NCI-H1694 (cell line): ENCODE measurements around the gene HOXD4.
A peak's percentile ranks its signal among the peaks of the same experiment; 100 is the strongest.

ENCODE experiments used
- DNase-seq: peaks from one replicate; lab custom pipeline; 2025; lab: John Stamatoyannopoulos, UW

The HOXD4 gene

DNA sequence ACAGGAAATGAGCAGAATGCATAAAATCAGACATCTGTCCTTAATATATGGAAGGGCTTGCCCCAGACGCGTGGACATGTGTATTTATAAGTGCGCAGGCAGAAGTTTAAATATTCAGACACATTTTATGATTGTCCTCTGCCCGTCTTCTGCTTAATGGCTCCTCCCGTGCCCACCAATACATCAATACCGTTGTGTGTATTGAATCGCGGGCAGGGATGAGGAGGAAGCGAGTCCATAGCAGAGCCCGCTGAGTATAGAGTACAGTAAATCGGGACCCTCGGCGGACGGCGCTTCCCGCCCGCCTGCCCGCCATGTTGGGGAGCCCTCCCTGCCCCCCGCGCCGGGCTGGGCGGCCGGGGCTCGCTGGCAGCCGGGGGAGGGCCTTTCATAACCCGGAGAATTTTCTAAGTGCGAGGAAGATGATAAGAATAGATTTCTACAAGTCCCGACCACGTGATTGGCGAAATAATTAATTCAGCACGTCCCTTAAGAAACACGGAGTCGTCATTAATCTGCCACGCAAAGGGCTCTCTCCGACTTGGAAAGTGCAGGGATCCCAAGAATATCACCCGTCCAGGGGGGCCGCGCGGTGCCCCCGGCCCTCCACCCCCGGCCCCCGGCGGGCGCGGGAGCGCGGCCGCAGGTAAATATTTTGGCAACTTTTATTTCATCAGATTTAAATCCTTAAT is 5.6 kb downstream of the HOXD4 start, which contains the start of gene HOXD3:
HOXD3 (plus strand) TSS at position 501 of the 692 bp plus-strand sequence. CDS start 11,808 bp downstream, outside the sequence.
- DNase-seq, result no peak

- peak; percentile 22 for DNase-seq
These were observed 6.3 kb downstream of the HOXD4 start for GRCh38 chr2:176157499-176158185.

- peak; percentile 29 for DNase-seq
These were observed 6.8 kb downstream of the HOXD4 start for GRCh38 chr2:176158186-176158591.

- peak; percentile 33 for DNase-seq
These were observed 7.7 kb downstream of the HOXD4 start for GRCh38 chr2:176158855-176159662.

DNA sequence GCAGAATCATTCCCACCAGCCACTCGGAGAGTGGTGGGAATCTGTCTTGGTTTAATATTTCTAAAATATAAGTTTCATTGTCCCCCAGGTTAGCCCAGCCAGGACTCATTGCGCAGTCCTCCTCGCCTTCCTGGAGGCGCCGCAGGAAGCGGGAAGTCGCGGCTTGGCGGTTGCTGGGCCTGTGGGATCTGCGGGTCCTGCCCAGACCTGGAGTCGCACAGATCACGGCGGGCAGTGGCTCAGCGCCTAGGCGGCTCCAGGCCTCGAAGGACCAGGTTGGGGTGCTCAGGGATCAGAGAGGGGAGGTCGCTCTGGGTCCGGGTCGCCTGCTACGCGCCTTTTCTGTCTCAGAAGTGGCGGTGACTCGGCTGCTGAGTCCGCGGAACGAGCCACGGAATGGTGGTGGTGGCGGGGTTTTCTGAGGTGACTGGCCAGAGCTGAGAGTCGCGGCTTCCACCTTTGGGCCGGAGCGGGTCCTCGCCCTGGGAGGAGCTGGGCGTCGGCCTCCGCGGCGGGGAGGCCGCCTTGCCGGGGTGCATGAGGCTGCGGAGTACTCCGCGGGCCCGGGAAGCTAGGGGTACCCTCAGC is 8.4 kb downstream of the HOXD4 start:
- DNase-seq, result no peak

- DNase-seq, result no peak
These were observed 9.1 kb downstream of the HOXD4 start for GRCh38 chr2:176160251-176160985.

- DNase-seq, result no peak
These were observed 9.9 kb downstream of the HOXD4 start for GRCh38 chr2:176160986-176161824.

DNA sequence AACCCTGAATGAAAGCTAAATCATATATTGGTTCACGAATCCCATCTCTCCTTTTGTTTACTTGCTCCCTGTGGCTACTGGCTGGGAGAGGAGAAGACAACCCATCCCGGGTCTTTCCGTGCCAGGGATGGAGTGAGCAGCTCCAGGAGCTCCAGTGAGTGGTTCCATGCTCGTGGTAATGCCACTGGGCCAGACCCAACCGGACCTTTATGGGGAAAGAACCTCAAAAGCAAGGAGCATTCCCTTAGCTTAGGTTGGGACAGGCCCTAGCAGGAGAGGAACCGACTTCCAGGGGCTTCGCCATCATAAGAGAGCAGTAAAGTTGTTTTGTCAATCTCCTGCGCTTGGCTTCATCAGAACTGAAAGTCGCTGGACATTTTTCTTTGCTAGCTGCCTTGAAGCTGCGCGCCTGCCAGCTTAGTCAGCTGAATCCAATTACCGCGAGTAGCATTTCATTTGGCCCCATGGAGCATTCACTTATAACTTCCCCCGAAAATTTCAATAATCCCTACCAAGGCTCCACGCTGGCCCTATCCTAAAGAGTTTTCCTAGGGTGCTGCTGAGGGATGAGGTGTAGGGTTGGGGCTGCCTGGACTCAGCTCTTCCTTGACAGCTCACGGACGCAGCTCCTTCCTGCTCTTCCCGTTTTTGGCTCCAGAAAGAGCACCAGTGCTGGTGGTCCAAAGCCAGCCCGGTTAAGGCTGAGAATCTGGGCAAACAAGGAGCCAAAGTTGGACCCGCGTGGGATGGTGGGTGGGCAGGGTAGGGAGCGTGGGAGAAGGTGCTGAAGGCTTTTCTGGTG is 10.7 kb downstream of the HOXD4 start:
- no peak for DNase-seq

DNA sequence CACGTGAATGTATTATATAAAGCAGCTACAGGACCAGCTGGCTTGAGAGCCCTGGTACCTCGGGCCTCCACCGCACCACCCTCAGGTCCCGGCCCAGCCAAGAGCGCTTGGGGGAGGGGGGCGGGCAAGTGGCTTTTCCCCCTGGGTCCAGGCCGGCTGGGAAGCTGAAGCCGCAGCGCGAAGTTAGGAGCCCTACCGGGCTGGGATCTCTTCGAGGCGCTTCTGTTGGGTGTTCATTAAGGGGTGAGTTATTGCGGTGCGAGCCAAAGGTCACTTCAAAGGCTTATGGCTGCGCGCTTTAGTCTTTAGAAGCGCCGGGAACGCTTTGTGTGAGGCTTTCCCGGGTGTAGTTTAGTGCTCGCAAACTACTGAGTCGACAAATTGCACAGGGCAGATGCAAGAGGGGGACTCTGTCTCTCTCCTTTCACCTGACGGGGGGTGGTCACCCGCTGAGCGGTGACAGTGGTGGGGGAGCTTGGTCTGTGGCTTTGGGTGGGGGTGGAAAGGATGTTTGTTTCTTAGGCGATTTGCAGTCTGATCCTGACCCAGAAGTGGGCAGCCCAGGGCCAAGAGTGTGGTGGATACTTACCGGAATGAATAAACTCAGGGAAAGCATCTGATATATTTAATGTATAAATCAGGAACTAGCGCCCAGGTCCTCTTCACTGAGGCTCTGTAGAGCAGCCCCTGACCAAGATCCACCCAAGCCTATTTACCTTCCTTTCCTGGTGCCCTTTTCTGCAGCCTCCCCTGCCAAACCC is 11.7 kb downstream of the HOXD4 start:
- no peak for DNase-seq

DNA sequence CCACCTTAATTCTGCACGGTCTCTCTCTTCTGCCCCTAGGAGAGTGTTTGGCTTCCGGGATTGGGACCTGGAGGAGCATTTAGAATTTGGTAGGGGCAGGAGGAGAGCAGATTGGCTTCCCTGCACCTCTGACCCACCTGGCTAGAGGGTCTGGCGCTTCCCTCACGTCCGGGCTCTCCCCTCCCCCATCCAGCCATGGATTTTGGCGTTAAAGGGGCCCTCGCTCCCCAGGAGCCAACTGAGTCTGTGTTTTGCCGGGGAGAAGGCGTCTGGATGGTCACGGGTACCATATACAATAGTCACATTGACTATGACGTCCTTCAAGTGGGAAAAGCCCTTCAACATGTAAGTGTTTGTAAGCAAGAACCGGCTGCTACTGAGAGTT is 12.3 kb downstream of the HOXD4 start:
- DNase-seq, result no peak

DNA sequence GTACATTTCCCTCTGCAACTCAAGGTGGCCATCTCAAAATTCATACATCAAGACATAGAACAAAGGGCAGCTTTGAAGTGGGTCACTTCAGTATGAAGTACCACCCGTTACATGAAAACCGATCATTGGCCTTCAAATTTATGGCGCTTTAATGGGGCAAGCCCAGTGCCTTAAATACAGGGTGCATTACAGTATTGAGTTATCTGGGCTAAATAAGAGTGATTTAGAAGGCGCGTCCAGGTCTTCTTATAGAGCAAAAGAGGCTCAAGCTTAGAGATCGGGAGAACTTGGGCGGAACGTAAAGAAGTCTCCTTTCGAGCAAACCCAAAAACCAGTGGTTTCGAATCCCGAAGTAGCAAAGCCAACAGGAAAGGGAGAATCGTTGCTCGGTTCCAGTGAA is 12.9 kb downstream of the HOXD4 start:
- DNase-seq, result no peak

DNA sequence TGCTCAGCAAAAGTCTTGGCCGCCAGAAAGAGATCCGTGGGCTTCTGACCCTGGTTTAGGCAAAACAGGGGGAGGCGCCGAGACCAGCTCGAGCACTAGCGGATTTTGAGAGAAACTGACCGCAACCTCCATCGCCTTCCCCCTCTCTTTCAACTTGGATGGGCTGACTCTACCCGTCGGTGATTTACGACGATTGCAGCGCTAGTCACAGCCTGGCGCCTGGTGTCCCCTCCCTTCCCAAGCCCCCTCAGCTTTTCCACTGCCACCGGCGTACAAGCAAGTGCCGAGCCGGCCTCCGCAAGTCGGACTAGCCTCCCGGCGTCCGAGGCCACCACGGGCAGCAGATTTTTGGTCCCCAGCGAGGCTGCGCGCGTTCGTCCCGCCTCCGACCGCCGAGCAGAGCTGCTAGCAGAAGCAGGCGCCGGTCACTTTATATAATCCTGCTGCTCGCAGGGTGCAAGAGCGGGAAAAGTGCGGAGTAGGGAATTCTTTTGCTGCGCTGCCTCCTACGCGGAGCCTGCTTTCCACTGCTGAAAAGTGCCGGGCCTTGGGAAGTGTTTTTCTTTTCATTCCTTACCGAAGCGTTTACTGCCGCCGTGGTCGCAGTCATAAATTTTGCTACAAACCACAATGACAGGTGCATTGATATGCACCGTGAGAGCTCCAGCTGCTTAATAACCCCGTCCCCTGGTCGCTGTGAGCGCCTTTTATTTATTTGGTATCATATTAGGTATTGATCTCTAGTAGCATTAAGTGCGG is 13.4 kb downstream of the HOXD4 start:
- DNase-seq, result no peak

DNA sequence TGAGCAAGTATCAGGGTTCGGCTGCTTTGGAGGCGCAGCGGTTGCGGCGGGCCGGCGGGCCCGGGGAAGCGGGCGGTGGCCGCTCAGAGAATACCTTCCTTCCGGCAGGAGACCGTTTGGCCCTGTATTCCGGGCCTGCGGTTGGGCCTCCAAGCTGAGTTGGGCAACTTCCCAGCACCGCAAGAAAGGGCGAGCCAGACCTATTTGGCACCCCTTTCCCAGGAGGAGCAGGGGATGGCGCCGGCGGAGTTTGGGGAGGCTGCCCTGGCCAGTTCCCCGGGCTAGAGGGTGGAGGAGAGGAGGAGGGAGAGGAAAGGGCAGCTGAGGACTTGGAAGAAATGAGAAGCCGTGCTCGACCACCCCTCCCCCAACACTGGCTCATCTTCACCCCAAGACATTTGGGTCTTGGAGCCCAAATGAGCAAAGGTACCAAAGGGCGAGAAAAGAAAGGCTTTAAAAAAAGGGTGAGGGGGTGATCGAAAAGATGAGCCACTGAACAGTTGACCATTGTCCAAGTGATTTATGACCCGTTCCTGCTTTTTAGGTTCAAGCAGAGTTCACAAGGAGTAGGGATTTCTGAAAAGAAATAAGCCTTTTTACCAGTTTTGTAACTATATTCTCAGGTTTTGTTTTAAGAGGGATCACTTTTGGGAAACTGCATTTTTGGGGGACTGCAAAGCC is 14.2 kb downstream of the HOXD4 start:
- no peak for DNase-seq

GRCh38 chr2:176166272-176166671 is 14.9 kb downstream of the HOXD4 start:
- no peak for DNase-seq

GRCh38 chr2:176167398-176167797 is 16.0 kb downstream of the HOXD4 start:
- DNase-seq, result no peak

- DNase-seq, result no peak
These were observed 17.8 kb downstream of the HOXD4 start for GRCh38 chr2:176169181-176169580.

GRCh38 chr2:176169711-176170110 is 18.4 kb downstream of the HOXD4 start:
- DNase-seq, result no peak
